OCI-LY7 (cell line): ENCODE data around the gene MAPK8IP2.

Source experiments
- EZH2phosphoT487 ChIP-seq: fragments of 200-600 bp; sonication (generic); IDR thresholded peaks from 2 replicates; pipeline ENCODE4 v1.6.1; 2018; ENCODE audit warnings: low read depth, borderline replicate concordance, mild to moderate bottlenecking, mixed run types, antibody characterized with exemption, low read length, moderate library complexity, mixed read lengths
- TF ChIP-seq, protein P1 (sequence below): fragments of 200-600 bp; sonication (generic); conservative IDR thresholded peaks from 2 replicates; pipeline ENCODE4 v1.5.1; 2014; ENCODE audit warnings: mild to moderate bottlenecking, antibody characterized with exemption, low read length, moderate library complexity, mixed read lengths

DNA sequence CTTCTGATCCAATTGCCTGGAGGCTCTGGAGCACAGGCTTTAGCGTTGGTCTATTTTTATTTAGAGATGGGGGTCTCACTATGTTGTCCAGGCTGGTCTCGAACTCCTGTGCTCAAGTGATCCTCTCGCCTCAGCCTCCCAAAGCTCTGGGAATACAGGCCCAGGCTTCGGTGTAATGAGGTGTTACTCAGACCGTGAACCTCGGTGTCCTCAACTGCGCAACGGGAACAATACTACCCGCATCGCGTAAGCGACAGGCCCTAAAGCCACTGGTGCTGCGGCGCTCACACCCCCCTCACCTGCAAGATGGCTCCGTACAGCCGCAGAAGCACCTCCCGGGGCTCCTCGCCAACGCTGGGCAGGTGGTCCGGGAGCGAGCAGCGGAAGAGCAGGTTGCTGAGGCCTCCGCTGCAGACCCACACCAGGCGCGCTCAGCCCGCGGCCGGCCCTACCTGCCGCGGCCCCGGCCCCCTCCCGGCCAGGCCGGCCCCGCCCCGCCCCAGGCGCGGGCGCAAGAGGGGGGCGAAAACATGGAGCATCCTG is 18.6 kb upstream of the MAPK8IP2 start:
- TF ChIP-seq, protein P1, sequence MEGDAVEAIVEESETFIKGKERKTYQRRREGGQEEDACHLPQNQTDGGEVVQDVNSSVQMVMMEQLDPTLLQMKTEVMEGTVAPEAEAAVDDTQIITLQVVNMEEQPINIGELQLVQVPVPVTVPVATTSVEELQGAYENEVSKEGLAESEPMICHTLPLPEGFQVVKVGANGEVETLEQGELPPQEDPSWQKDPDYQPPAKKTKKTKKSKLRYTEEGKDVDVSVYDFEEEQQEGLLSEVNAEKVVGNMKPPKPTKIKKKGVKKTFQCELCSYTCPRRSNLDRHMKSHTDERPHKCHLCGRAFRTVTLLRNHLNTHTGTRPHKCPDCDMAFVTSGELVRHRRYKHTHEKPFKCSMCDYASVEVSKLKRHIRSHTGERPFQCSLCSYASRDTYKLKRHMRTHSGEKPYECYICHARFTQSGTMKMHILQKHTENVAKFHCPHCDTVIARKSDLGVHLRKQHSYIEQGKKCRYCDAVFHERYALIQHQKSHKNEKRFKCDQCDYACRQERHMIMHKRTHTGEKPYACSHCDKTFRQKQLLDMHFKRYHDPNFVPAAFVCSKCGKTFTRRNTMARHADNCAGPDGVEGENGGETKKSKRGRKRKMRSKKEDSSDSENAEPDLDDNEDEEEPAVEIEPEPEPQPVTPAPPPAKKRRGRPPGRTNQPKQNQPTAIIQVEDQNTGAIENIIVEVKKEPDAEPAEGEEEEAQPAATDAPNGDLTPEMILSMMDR, result no peak
- TF ChIP-seq EZH2phosphoT487, result no peak
